ENCODE results near the gene PDZD2. TPM values are rescaled to one million over a fixed set of nuclear protein-coding genes. Genes with fewer than 3 reads are reported as not detected.

Gene PDZD2
- polyA plus RNA-seq, 1 donor from 2014 or later: 3.1 TPM

GRCh38 chr5:32098291-32098690, 459.4 kb downstream of the PDZD2 start:
- Histone ChIP-seq H3K9me2 (ENCODE audit: insufficient read depth, low read length) (no peaks in the 10 kb centered on the region), H4K20me1 (ENCODE audit: insufficient read depth) (no peaks in the 10 kb centered on the region), H3K79me2 (replicated peaks; ENCODE audit: insufficient read depth, low read length) (no peaks in the 10 kb centered on the region), H3F3A (ENCODE audit: insufficient read depth, low read length, poor library complexity, severe bottlenecking) (no peaks in the 10 kb centered on the region), H3K27me3 (ENCODE audit: insufficient read depth, low read depth, low read length) (no peaks in the 10 kb centered on the region), H3K4me3 (ENCODE audit: low read length) (no peak overlapping the region), H3K9me3 (ENCODE audit: low read length) (no peaks in the 10 kb centered on the region), H2AFZ (ENCODE audit: low read depth, low read length) (no peak overlapping the region), H3K9ac (ENCODE audit: low read length) (no peak overlapping the region), H3K4me2 (ENCODE audit: low read length) (no peak overlapping the region), H3K27ac (ENCODE audit: low read length) (no peak overlapping the region), H3K36me3 (ENCODE audit: insufficient read depth, low read length) (peaks cover 6% of the 10 kb centered on the region)
- TF ChIP-seq SMC3 (conservative IDR thresholded peaks at IDR 0.05; ENCODE audit: poor library complexity) (no peak), TAF1 (IDR thresholded peaks at IDR 0.05; ENCODE audit: low read depth) (no peak)

DNA sequence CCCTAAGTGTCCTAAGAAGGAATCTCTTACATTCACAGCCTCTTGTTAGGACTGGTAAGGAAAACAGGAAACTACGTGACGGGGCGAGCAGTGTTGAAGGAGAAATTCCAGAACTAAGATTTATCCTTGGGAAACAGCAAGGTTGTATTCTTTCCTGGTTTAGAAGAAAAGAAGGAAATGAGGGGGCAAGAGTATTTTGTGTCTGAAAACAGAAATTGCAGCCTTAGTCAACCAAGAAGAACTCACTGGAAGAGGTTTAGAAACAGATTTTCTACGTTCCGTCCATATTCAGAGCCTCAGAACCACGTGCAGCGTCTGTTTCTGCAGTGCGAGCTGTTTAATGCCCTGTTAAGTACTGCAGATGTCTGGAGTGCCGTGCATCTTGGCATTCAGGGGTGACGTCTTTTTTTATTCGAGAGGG, 460.0 kb downstream of the PDZD2 start:
- TF ChIP-seq REST (IDR thresholded peaks at IDR 0.05; ENCODE audit: borderline replicate concordance) (no peak), EZH2 (IDR thresholded peaks at IDR 0.05; ENCODE audit: borderline replicate concordance, insufficient read depth, low read length, poor library complexity, severe bottlenecking) (no peak), POLR2AphosphoS5 (IDR thresholded peaks at IDR 0.05) (no peak), CTCF (IDR thresholded peaks at IDR 0.05; ENCODE audit: poor library complexity, severe bottlenecking) (no peak), MXI1 (conservative IDR thresholded peaks at IDR 0.05; ENCODE audit: poor library complexity, severe bottlenecking) (no peak), EP300 (conservative IDR thresholded peaks at IDR 0.05; ENCODE audit: poor library complexity, severe bottlenecking) (no peak), SMC3 (conservative IDR thresholded peaks at IDR 0.05; ENCODE audit: poor library complexity) (no peak), RAD21 (conservative IDR thresholded peaks at IDR 0.05) (no peak)
- Histone ChIP-seq H3K9me2 (ENCODE audit: insufficient read depth, low read length) (no peaks in the 10 kb centered on the region), H3K4me3 (ENCODE audit: low read length) (no peak overlapping the region), H4K20me1 (ENCODE audit: insufficient read depth) (no peaks in the 10 kb centered on the region), H3K4me2 (ENCODE audit: low read length) (no peak overlapping the region), H3F3A (ENCODE audit: insufficient read depth, low read length, poor library complexity, severe bottlenecking) (no peaks in the 10 kb centered on the region), H3K79me2 (replicated peaks; ENCODE audit: insufficient read depth, low read length) (no peaks in the 10 kb centered on the region), H3K27me3 (ENCODE audit: insufficient read depth, low read depth, low read length) (no peaks in the 10 kb centered on the region), H3K36me3 (ENCODE audit: insufficient read depth, low read length) (peaks cover 12% of the 10 kb centered on the region), H3K9me3 (ENCODE audit: low read length) (no peaks in the 10 kb centered on the region), H3K27ac (ENCODE audit: low read length) (no peak overlapping the region), H3K9ac (ENCODE audit: low read length) (no peak overlapping the region), H2AFZ (ENCODE audit: low read depth, low read length) (no peak overlapping the region)
